Measurements from ENCODE around the gene ARHGEF7. TPM values are rescaled to one million over a fixed set of nuclear protein-coding genes. Genes with fewer than 3 reads are reported as not detected.

ARHGEF7 gene
- polyA plus RNA-seq, 1 donor (not counting 4 experiments of a cell fraction or from before 2014, with no cell fraction given), result 25.2 TPM

DNA sequence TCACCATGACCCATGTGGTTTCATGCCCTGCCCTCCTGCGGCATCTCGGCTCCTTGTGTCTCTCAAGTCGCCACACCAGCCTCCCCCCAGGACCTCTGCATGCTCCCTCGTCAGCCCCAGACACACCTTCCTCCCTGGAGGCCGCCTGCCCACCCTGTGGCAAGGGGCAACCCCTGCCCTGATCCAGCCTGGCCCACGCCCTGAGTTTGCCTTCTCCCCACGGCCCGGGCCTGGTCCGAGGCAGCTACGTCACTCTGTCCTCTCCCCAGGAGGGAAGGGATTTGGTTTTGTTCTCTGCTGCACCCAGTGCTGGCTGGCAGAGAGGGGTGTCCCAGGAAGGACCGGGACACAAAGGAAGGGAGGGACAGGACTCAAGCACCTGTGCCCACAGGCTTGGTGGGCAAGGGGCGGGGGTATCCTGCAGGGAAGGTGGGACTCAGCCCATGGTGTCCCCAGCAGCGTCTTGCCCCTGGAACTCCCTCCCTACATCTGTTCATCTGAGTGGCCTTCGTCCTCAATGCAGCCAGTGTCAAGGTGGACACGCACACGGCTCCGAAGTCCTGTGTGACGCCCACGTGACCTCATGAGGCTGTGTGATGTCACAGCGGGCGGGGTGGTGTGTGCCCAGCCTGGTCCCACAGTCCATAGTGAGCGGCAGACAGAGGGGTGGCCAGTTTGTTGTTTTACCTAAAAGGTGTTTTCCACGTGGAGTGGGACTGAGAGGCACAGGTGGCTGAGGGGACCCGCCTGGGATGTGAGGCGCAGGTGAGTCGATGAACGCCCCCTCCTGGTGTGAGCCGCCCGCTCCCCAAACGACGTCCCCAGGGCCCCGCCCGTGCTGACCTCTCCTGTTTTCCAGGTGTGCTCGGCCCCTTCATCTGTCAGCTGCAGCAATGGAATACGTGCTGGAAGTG is 205.1 kb downstream of the ARHGEF7 start, which contains the start of gene TEX29:
Gene TEX29, plus strand, starts transcription at position 645 of the 914 bp plus-strand sequence. Its CDS starts 249 bp downstream, at position 894.
- H3K9ac ChIP-seq (ENCODE audit: control insufficient read depth, extremely low read depth, insufficient read depth, low read length), result no peak within 1 kb of the TSS
- no peak within 1 kb of the TSS for H2AFZ ChIP-seq (ENCODE audit: control insufficient read depth, low read length)
- no peaks in the 10 kb centered on the region for H3K79me2 ChIP-seq (ENCODE audit: control insufficient read depth, insufficient read depth, low read length)
- H3K9me1 ChIP-seq (ENCODE audit: control insufficient read depth, extremely low read depth, insufficient read depth, low read length), result no peaks in the 10 kb centered on the region
- H3K36me3 ChIP-seq (ENCODE audit: control insufficient read depth in 2 of 2, extremely low read depth in 1 of 2, insufficient read depth in 2 of 2, low read length in 2 of 2), result no peaks in the 10 kb centered on the region
- H3K4me1 ChIP-seq (ENCODE audit: control insufficient read depth, extremely low read depth, insufficient read depth, low read length), result no peaks in the 10 kb centered on the region
- no peak for DNase-seq (ENCODE audit: low read depth, low spot score)
- TF ChIP-seq, protein P1, sequence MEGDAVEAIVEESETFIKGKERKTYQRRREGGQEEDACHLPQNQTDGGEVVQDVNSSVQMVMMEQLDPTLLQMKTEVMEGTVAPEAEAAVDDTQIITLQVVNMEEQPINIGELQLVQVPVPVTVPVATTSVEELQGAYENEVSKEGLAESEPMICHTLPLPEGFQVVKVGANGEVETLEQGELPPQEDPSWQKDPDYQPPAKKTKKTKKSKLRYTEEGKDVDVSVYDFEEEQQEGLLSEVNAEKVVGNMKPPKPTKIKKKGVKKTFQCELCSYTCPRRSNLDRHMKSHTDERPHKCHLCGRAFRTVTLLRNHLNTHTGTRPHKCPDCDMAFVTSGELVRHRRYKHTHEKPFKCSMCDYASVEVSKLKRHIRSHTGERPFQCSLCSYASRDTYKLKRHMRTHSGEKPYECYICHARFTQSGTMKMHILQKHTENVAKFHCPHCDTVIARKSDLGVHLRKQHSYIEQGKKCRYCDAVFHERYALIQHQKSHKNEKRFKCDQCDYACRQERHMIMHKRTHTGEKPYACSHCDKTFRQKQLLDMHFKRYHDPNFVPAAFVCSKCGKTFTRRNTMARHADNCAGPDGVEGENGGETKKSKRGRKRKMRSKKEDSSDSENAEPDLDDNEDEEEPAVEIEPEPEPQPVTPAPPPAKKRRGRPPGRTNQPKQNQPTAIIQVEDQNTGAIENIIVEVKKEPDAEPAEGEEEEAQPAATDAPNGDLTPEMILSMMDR (optimal IDR thresholded peaks at IDR 0.05 in 1 of 3, IDR thresholded peaks at IDR 0.05 in 1 of 3, conservative IDR thresholded peaks at IDR 0.05 in 1 of 3; ENCODE audit: extremely low read depth in 1 of 3, insufficient read depth in 2 of 3, low read length in 3 of 3), result no peak
- no peak for TF ChIP-seq EZH2 (IDR thresholded peaks at IDR 0.05; ENCODE audit: low read length)
- no peak within 1 kb of the TSS for H3K27ac ChIP-seq (ENCODE audit: control insufficient read depth, insufficient read depth, low read length)
- H3K4me3 ChIP-seq (ENCODE audit: control insufficient read depth in 2 of 3, extremely low read depth in 1 of 3, insufficient read depth in 2 of 3, low read depth in 1 of 3, low read length in 3 of 3), result no peak within 1 kb of the TSS
- FAIRE-seq, result no peak
- dilution Hi-C loops (cut with MboI; ENCODE audit: extremely low pct_ligation_motif_present, low sequenced_read_pairs), result no loop called here
- H3K9me3 ChIP-seq (ENCODE audit: control insufficient read depth, low read depth, low read length), result no peaks in the 10 kb centered on the region
- H3K4me2 ChIP-seq (ENCODE audit: control insufficient read depth, extremely low read depth, insufficient read depth, low read depth, low read length), result no peak within 1 kb of the TSS
- H4K20me1 ChIP-seq (ENCODE audit: control insufficient read depth, extremely low read depth, insufficient read depth, low read length), result no peaks in the 10 kb centered on the region
- H3K27me3 ChIP-seq (ENCODE audit: control insufficient read depth, extremely low read depth, insufficient read depth, low read length), result no peaks in the 10 kb centered on the region

DNA sequence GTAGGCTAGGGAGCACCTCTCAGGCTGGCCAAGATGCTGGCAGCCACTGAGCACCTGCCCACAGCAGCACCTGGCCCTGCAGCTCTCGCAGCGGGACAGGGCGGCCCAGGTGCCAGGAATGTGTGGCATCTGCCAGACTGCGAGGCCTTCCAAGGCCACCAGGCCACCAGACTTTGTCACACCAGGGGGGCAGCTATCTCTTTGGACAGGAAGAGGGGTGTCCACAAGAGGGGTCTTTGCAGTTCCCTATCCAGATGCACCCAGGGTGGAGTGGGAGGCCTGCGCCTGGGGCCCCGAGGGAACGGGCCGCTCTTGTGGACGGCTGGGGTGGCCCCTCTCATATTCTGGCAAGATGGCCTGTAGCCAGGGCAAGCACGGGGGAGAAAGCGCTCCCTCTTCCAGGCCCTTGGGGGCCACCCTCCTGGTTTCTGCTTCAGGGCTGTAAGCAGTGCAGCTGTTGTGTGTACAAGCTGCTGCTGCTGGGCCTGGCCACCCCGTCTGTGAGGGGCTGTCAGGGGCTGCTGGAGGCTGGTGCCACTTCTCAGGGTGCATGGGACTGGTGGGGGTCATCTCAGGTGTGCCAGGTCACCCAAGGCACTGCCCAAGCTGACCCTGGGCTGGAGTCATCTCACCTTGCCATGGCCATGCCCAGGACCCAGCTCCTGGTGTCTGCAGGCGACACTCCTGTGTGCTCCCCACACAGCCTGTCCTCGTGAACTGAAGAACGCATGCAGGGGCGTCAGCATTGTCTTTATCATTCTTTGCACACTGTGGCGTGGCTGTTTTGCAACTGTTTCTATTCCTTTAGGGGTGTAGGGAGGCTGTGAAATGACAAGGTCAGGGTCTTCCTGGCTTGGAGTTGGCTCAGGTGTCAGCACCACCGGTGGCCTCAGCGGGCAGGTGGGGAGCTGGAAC is 207.1 kb downstream of the ARHGEF7 start:
- Histone ChIP-seq H3K9me1 (ENCODE audit: control insufficient read depth, extremely low read depth, insufficient read depth, low read length) (no peaks in the 10 kb centered on the region), H2AFZ (ENCODE audit: control insufficient read depth, low read length) (no peak overlapping the region), H3K4me3 (ENCODE audit: control insufficient read depth in 2 of 3, extremely low read depth in 1 of 3, insufficient read depth in 2 of 3, low read depth in 1 of 3, low read length in 3 of 3) (no peak overlapping the region), H3K36me3 (ENCODE audit: control insufficient read depth in 2 of 2, extremely low read depth in 1 of 2, insufficient read depth in 2 of 2, low read length in 2 of 2) (no peaks in the 10 kb centered on the region), H3K9me3 (ENCODE audit: control insufficient read depth, low read depth, low read length) (no peaks in the 10 kb centered on the region), H3K79me2 (ENCODE audit: control insufficient read depth, insufficient read depth, low read length) (no peaks in the 10 kb centered on the region), H3K4me2 (ENCODE audit: control insufficient read depth, extremely low read depth, insufficient read depth, low read depth, low read length) (no peak overlapping the region), H3K27me3 (ENCODE audit: control insufficient read depth, extremely low read depth, insufficient read depth, low read length) (no peaks in the 10 kb centered on the region), H3K4me1 (ENCODE audit: control insufficient read depth, extremely low read depth, insufficient read depth, low read length) (no peaks in the 10 kb centered on the region), H4K20me1 (ENCODE audit: control insufficient read depth, extremely low read depth, insufficient read depth, low read length) (no peaks in the 10 kb centered on the region), H3K9ac (ENCODE audit: control insufficient read depth, extremely low read depth, insufficient read depth, low read length) (no peak overlapping the region), H3K27ac (ENCODE audit: control insufficient read depth, insufficient read depth, low read length) (no peak overlapping the region)
- FAIRE-seq (no peak), DNase-seq (ENCODE audit: low read depth, low spot score) (no peak)
- dilution Hi-C loops (cut with MboI; ENCODE audit: extremely low pct_ligation_motif_present, low sequenced_read_pairs), result no loop called here
- TF ChIP-seq, protein P1 (optimal IDR thresholded peaks at IDR 0.05 in 1 of 3, IDR thresholded peaks at IDR 0.05 in 1 of 3, conservative IDR thresholded peaks at IDR 0.05 in 1 of 3; ENCODE audit: extremely low read depth in 1 of 3, insufficient read depth in 2 of 3, low read length in 3 of 3), result no peak
- TF ChIP-seq EZH2 (IDR thresholded peaks at IDR 0.05; ENCODE audit: low read length), result no peak
